ENCODE results near the gene SELENON. TPM values are rescaled to one million over a fixed set of nuclear protein-coding genes. Genes with fewer than 3 reads are reported as not detected.
A peak's percentile ranks its signal among the peaks of the same experiment; 100 is the strongest.

Gene SELENON
- total RNA-seq, 6 experiments from 2014 or later = 11.9 to 21.8 (median 17.8) TPM

GRCh38 chr1:25803368-25803767 is 3.4 kb downstream of the SELENON start:
- intact Hi-C loops (cut with DNase I) = no loop called here
- no peak overlapping the region for H3K27ac ChIP-seq
- no peaks in the 10 kb centered on the region for H3K9me3 ChIP-seq
- H3K36me3 ChIP-seq = no peaks in the 10 kb centered on the region
- no peak overlapping the region for H3K4me3 ChIP-seq
- ATAC-seq = no peak
- 60% methylated on average over 1 of the region's 1 CpG for WGBS (ENCODE audit: insufficient coverage, low coverage, low lambda C conversion rate, missing lambda C conversion rate)
- H3K4me1 ChIP-seq = peaks cover 0 to 4% (median 0%) of the 10 kb centered on the region in 4 donors
- no peak for DNase-seq
- no peak for TF ChIP-seq CTCF (IDR thresholded peaks at IDR 0.05)
- no peaks in the 10 kb centered on the region for H3K27me3 ChIP-seq

- intact Hi-C loops (cut with DNase I) = no loop called here
- Histone ChIP-seq H3K36me3 (no peaks in the 10 kb centered on the region), H3K27ac (no peak overlapping the region), H3K4me1 (peaks cover 0 to 4% (median 0%) of the 10 kb centered on the region in 4 donors), H3K9me3 (no peaks in the 10 kb centered on the region), H3K27me3 (no peaks in the 10 kb centered on the region), H3K4me3 (no peak overlapping the region)
- no peak for DNase-seq
- 75% methylated on average over 6 of the region's 10 CpGs for whole genome bisulfite sequencing (ENCODE audit: insufficient coverage, low coverage, low lambda C conversion rate, missing lambda C conversion rate)
- ATAC-seq = no peak
- TF ChIP-seq CTCF (IDR thresholded peaks at IDR 0.05) (no peak), POLR2A (IDR thresholded peaks at IDR 0.05) (no peak)
Measured at GRCh38 chr1:25804244-25804963, 4.4 kb downstream of the SELENON start.

GRCh38 chr1:25804964-25805862 is 5.2 kb downstream of the SELENON start:
- H3K9me3 ChIP-seq = no peaks in the 10 kb centered on the region
- no peaks in the 10 kb centered on the region for H3K36me3 ChIP-seq
- H3K27me3 ChIP-seq = no peaks in the 10 kb centered on the region
- 71% methylated on average over 11 of the region's 15 CpGs for WGBS (ENCODE audit: insufficient coverage, low coverage, low lambda C conversion rate, missing lambda C conversion rate)
- ATAC-seq (peak in 1 of 4 donors; percentile 3), DNase-seq (no peak)
- no peak overlapping the region for H3K4me3 ChIP-seq
- no peak overlapping the region for H3K27ac ChIP-seq
- peaks cover 0 to 4% (median 0%) of the 10 kb centered on the region in 4 donors for H3K4me1 ChIP-seq
- intact Hi-C loops (cut with DNase I) = no loop called here
- TF ChIP-seq CTCF (IDR thresholded peaks at IDR 0.05) (no peak), POLR2A (IDR thresholded peaks at IDR 0.05) (no peak)

- ATAC-seq (peak; percentile 30 to 44 (median 36)), DNase-seq (peak in 1 of 3 donors; percentile 44)
- intact Hi-C loops (cut with DNase I) = no loop called here
- Histone ChIP-seq H3K4me3 (no peak overlapping the region), H3K27ac (no peak overlapping the region), H3K36me3 (no peaks in the 10 kb centered on the region), H3K4me1 (peaks cover 0 to 1% (median 0%) of the 10 kb centered on the region in 4 donors), H3K27me3 (no peaks in the 10 kb centered on the region), H3K9me3 (no peaks in the 10 kb centered on the region)
- TF ChIP-seq CTCF (IDR thresholded peaks at IDR 0.05) = no peak
- TF ChIP-seq POLR2A (IDR thresholded peaks at IDR 0.05) = no peak
- 57% methylated on average over 1 of the region's 3 CpGs for WGBS (ENCODE audit: insufficient coverage, low coverage, low lambda C conversion rate, missing lambda C conversion rate)
Measured at GRCh38 chr1:25805863-25806225, 5.9 kb downstream of the SELENON start.
